ENCODE data around the gene MCTP2. TPM values are rescaled to one million over a fixed set of nuclear protein-coding genes. Genes with fewer than 3 reads are reported as not detected.
A peak's percentile ranks its signal among the peaks of the same experiment; 100 is the strongest.
"Not testable (repeated sequence)": the region's sequence is repeated elsewhere in the genome, so short reads cannot be mapped to it uniquely, and the experiment has no call there.

Gene MCTP2
- total RNA-seq, 2 donors from 2014 or later: 262 to 344 TPM

DNA sequence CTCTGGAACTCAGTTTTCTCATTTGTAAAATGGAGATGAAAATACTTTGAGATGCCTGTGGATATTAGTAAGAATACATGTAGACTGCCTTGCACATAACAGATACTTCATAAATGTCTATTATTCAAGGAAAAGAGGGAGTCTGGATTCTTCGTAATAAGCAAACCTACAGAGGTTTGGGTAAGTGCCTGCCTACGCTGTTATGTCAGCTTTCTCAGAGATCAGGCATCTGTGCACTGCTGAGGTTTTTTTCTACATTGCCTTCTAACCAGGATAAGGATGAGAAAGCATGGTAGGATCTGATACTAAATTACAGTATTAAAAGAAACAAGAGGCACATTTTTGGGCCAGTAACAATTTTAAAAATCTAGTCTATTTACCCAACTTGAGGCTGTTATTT is 10.9 kb downstream of the MCTP2 start:
- Mint-ChIP-seq H3K4me3 (peak overlapping the region; percentile 49), H3K27me3 (no peaks in the 10 kb centered on the region), H3K36me3 (peaks cover 28% of the 10 kb centered on the region), H3K9me3 (no peaks in the 10 kb centered on the region), H3K27ac (peak overlapping the region; percentile 98), H3K4me1 (ENCODE audit: low read depth in 2 of 2) (peaks cover 61 to 72% of the 10 kb centered on the region in 2 donors)
- ATAC-seq: no peak
- DNase-seq (ENCODE audit: low spot score): no peak

DNA sequence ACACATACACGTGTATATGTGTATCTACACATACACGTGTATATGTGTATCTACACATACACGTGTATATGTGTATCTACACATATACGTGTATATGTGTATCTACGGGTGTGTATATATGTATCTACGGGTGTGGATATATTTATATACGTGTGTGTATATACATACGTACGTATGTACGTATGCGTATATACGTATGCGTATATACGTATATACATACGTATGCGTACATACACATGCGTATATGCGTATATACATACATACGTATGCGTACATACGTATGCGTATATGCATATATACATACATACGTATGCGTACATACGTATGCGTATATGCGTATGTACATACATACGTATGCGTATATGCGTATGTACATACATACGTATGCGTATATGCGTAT is 11.6 kb downstream of the MCTP2 start:
- Mint-ChIP-seq H3K36me3 (peaks cover 27% of the 10 kb centered on the region), H3K27ac (peak overlapping the region in 1 of 2 donors; percentile 98), H3K4me1 (ENCODE audit: low read depth in 2 of 2) (peaks cover 58 to 71% of the 10 kb centered on the region in 2 donors)
- H3K27me3 Mint-ChIP-seq; H3K4me3 Mint-ChIP-seq; H3K9me3 Mint-ChIP-seq; ATAC-seq; DNase-seq (ENCODE audit: low spot score): not testable (repeated sequence)

DNA sequence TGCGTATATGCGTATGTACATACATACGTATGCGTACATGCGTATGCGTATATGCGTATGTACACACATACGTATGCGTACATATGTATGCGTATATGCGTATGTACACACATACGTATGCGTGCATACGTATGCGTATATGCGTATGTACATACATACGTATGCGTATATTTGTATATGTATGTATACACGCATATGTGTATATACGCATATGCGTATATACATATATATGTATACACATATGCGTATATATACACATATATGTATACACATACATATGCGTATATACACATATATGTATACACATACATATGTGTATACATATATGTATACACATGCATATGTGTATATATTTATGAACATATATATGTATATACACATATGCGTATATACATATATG is 12.1 kb downstream of the MCTP2 start:
- no peak overlapping the region for H3K27ac Mint-ChIP-seq
- ATAC-seq (no peak), DNase-seq (ENCODE audit: low spot score) (no peak)
- H3K4me1 Mint-ChIP-seq (ENCODE audit: low read depth in 2 of 2): peaks cover 61 to 71% of the 10 kb centered on the region in 2 donors
- H3K9me3 Mint-ChIP-seq: no peaks in the 10 kb centered on the region
- H3K36me3 Mint-ChIP-seq: peaks cover 29% of the 10 kb centered on the region
- H3K27me3 Mint-ChIP-seq: no peaks in the 10 kb centered on the region
- H3K4me3 Mint-ChIP-seq: no peak overlapping the region

DNA sequence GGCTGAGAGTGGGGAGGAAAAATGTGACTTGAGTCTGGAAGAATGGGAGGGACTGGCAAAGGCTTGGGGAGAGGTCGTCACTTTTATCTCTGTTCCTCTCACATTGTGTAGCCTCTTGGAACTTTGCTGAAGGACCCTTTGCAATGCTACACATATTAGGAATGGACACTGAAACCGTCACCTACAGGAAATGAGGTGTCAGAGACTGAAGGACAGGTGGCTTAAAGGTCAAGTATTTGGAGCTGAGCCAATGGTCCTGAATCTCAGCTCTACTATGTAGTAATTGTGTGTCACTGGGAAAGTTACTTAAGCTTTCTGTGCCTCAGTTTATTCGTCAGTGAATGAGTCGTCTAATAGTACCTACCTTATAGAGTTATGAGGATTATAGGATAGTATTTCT is 14.7 kb downstream of the MCTP2 start:
- H3K27ac Mint-ChIP-seq: peak overlapping the region; percentile 70 to 94
- peaks cover 23% of the 10 kb centered on the region for H3K36me3 Mint-ChIP-seq
- peak overlapping the region; percentile 38 for H3K4me3 Mint-ChIP-seq

DNA sequence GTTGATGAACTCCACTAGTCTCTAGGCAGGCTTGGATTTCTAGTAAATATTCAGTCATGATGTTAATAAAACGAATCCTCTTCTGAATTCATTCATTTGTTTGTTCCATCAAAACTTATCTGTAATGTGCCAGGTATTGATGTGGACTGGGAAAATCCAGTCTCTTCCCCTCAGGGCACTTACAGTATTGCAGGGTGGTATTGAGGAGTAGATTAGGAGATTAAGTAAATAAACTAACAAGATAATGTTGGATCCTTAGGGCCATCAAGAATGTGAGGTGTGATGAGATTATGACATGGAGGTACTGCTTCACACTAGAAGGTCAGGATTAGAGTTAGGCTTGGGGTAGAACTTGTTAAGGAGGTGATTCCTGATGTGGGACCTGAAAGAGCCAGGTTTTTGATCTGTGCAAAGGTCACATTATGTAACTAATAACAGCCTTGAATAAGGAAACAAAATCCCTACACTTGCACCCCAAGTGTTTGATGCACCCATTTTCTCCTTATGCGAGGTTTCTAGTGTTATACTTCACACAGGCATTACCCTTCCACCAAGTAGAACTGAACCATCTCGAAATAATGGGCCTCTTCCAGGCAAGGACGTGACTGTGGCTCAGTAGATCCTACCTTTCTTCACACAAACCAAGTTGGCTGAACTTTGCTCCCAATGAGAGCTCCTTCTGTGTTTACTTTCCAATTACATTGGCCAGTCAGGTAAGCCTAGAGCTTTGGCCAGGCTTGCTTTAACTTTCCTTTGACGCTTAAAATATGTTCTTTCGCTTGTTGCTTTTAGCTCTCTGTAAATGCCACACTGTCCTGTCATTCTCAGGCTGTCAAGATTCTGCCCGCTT is 16.7 kb downstream of the MCTP2 start:
- DNase-seq (ENCODE audit: low spot score): no peak
- H3K9me3 Mint-ChIP-seq: no peaks in the 10 kb centered on the region
- peak overlapping the region; percentile 47 for H3K4me3 Mint-ChIP-seq
- H3K4me1 Mint-ChIP-seq (ENCODE audit: low read depth in 2 of 2): peaks cover 49 to 61% of the 10 kb centered on the region in 2 donors
- no peak for ATAC-seq
- H3K27ac Mint-ChIP-seq: peak overlapping the region; percentile 70 to 94
- peaks cover 34% of the 10 kb centered on the region for H3K36me3 Mint-ChIP-seq
- no peaks in the 10 kb centered on the region for H3K27me3 Mint-ChIP-seq

More for the DNA sequence above, 14.7 kb downstream of the MCTP2 start:
- Mint-ChIP-seq H3K4me1 (ENCODE audit: low read depth in 2 of 2) (peaks cover 53 to 63% of the 10 kb centered on the region in 2 donors), H3K27me3 (no peaks in the 10 kb centered on the region), H3K9me3 (no peaks in the 10 kb centered on the region)
- DNase-seq (ENCODE audit: low spot score) (no peak), ATAC-seq (no peak)

DNA sequence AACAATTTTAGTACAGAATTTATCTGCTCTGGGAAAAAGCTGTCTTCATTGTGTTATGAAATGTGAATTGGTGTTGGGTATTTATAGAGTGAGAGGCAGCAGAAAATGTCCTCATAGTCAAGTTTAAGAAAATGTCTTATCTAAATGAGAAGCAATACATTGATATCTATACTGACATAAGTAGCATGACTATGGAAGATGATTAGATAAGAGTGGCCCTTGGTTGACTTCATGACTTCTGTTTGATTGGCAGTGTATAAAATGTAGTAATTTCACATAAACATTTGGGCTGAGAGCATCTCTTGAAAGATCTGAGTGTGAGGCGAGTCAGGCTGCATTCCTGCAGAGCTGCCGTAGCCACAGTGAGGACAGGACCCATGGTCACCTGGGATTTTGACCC is 19.4 kb downstream of the MCTP2 start:
- DNase-seq (ENCODE audit: low spot score): no peak
- Mint-ChIP-seq H3K9me3 (no peaks in the 10 kb centered on the region), H3K27ac (peak overlapping the region; percentile 70 to 94), H3K36me3 (peaks cover 46% of the 10 kb centered on the region), H3K4me3 (no peak overlapping the region), H3K4me1 (ENCODE audit: low read depth in 2 of 2) (peaks cover 66 to 86% of the 10 kb centered on the region in 2 donors), H3K27me3 (no peaks in the 10 kb centered on the region)
- no peak for ATAC-seq

DNA sequence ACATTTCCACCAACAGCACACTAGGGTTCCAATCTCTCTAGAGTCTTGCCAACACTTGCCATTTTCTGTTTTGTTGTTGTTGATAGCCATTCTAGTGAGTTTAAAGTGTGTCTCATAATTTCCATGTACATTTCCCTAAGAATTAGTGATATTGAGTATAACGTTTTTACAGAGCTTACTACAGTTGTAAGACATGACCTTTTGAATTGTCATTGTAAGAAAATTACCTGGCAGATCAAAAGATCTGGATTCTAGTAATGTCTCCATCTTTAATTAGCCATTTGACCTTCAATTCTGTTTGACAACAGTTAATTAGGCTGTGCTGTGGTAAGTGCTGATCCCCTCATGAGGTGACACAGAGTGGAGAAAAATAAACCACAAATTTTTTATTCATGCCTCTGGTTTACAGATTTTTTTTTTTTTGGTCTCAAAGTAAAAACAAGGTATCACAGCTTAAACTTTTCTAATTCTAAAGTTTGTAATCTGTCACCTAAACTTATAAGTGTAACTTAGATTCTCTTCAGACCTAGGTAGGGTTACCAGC is 20.9 kb downstream of the MCTP2 start:
- Mint-ChIP-seq H3K27me3 (no peaks in the 10 kb centered on the region), H3K4me3 (peak overlapping the region; percentile 63), H3K36me3 (peaks cover 37% of the 10 kb centered on the region), H3K9me3 (no peaks in the 10 kb centered on the region), H3K4me1 (ENCODE audit: low read depth in 2 of 2) (peaks cover 66 to 84% of the 10 kb centered on the region in 2 donors), H3K27ac (peak overlapping the region; percentile 66 to 70)
- ATAC-seq: no peak
- no peak for DNase-seq (ENCODE audit: low spot score)

DNA sequence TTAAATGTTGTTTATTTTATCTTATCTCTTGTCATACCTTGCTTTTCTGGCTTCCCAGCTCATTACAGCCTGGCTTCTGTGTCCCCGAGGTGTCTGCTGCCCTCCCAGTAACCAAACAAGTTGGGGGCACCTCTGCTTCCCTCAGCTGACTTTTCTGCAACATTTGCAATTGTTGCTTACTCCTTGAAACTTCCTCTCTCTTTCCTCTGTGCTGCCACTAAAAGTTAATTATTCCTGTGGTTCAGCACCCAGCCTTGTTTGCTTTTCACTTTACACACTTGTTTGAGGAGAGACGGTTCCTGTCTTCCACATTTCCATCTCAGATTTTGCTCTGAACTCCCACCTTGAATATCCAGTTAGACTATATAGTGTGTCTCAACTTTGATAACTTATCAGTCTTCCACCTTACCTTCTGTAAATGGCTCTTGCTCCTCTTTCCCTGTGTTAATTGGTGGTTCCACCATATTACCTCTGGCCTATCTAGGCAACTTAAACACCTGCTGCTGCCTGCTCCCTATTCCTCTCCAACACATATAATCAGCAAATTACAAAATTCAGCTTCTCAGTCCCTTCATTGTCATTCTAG is 21.6 kb downstream of the MCTP2 start:
- no peaks in the 10 kb centered on the region for H3K27me3 Mint-ChIP-seq
- H3K9me3 Mint-ChIP-seq: no peaks in the 10 kb centered on the region
- ATAC-seq (no peak), DNase-seq (ENCODE audit: low spot score) (no peak)
- H3K36me3 Mint-ChIP-seq: peaks cover 33% of the 10 kb centered on the region
- peaks cover 61 to 78% of the 10 kb centered on the region in 2 donors for H3K4me1 Mint-ChIP-seq (ENCODE audit: low read depth in 2 of 2)
- H3K4me3 Mint-ChIP-seq: peak overlapping the region; percentile 74
- peak overlapping the region; percentile 59 to 66 for H3K27ac Mint-ChIP-seq

DNA sequence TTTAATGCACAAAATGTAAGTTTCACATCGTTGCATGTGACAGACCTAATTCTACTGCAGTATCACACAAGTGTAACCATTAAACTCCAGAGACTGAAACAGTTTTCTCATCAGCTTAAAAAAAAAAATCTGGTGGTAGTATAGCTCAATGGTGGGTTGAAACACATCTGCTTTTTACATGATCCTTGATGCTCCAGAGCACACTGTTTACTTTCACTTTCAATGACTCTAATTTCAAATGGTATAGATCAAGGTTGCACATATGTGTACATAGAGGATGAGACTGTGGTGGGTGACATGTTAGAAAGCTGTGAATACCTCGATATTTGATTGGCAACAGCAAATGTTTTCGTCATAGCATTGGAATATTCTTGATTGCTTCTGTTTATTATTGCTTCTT is 22.4 kb downstream of the MCTP2 start:
- no peaks in the 10 kb centered on the region for H3K27me3 Mint-ChIP-seq
- no peaks in the 10 kb centered on the region for H3K9me3 Mint-ChIP-seq
- H3K27ac Mint-ChIP-seq: peak overlapping the region; percentile 59 to 66
- ATAC-seq: peak; percentile 80 to 81
- DNase-seq (ENCODE audit: low spot score): no peak
- H3K4me1 Mint-ChIP-seq (ENCODE audit: low read depth in 2 of 2): peaks cover 60 to 78% of the 10 kb centered on the region in 2 donors
- H3K4me3 Mint-ChIP-seq: peak overlapping the region; percentile 74
- H3K36me3 Mint-ChIP-seq: peaks cover 30% of the 10 kb centered on the region

DNA sequence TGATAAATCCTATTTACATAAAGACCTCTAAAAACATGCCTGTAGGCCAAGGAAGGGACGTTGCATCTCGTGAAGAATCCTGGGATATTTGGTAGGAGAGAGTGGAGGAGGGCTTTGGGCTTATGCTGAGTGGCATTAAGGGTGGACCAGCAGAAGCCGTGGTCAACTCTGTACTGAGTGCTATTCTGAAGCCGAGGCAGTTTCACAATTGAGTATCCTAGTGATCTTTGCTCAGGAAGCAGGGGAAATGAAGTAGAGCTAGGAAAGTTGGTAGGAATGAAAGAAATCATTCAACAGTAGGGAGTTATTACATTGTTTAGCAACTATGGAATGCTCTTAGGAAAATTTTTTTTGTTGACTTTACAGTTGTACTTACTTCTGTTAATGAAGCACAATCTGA is 24.2 kb downstream of the MCTP2 start:
- no peaks in the 10 kb centered on the region for H3K27me3 Mint-ChIP-seq
- no peak for ATAC-seq
- no peak for DNase-seq (ENCODE audit: low spot score)
- H3K4me3 Mint-ChIP-seq: no peak overlapping the region
- no peaks in the 10 kb centered on the region for H3K9me3 Mint-ChIP-seq
- peak overlapping the region; percentile 39 to 59 for H3K27ac Mint-ChIP-seq
- H3K4me1 Mint-ChIP-seq (ENCODE audit: low read depth in 2 of 2): peaks cover 70 to 86% of the 10 kb centered on the region in 2 donors
- peaks cover 34% of the 10 kb centered on the region for H3K36me3 Mint-ChIP-seq

DNA sequence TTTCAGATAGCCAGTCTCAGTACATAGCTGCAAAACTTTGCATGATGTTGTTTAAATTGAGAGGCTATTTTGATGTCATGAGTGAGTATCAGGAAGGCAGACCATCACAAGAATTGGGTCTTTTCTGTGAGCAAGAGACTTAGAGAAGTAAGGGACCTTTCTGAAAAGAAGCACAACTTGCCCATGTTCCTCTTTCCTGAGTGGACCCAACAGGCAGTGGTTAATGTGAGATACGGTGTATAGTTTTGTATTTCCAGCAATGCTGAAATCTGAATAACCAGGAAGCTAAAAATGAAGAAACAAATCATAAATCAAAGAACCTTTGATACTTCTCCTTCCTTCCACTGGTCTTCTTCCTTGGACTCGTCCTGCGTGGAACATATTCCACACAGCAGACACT is 25.1 kb downstream of the MCTP2 start:
- no peak for DNase-seq (ENCODE audit: low spot score)
- Mint-ChIP-seq H3K27me3 (no peaks in the 10 kb centered on the region), H3K4me1 (ENCODE audit: low read depth in 2 of 2) (peaks cover 74 to 88% of the 10 kb centered on the region in 2 donors), H3K36me3 (peaks cover 40% of the 10 kb centered on the region), H3K9me3 (no peaks in the 10 kb centered on the region), H3K27ac (peak overlapping the region; percentile 40 to 46), H3K4me3 (peak overlapping the region; percentile 1)
- ATAC-seq: no peak

DNA sequence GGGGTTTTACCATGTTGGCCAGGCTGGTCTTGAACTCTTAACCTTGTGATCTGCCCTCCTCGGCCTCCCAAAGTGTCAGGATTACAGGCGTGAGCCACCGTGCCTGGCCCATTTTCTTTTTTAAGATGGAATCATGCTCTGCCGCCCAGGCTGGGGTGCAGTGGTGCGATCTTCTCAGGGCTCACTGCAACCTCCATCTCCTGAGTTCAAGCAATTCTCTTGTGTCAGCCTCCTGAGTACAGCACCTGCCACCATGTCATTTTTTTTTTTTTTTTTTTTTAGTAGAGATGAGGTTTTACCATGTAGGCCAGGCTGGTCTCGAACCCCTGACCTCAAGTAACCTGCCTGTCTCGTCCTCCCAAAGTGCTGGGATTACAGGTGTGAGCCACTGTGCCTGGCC is 26.4 kb downstream of the MCTP2 start:
- H3K4me1 Mint-ChIP-seq (ENCODE audit: low read depth in 2 of 2): peaks cover 69 to 82% of the 10 kb centered on the region in 2 donors
- H3K4me3 Mint-ChIP-seq, ATAC-seq: not testable (repeated sequence)

DNA sequence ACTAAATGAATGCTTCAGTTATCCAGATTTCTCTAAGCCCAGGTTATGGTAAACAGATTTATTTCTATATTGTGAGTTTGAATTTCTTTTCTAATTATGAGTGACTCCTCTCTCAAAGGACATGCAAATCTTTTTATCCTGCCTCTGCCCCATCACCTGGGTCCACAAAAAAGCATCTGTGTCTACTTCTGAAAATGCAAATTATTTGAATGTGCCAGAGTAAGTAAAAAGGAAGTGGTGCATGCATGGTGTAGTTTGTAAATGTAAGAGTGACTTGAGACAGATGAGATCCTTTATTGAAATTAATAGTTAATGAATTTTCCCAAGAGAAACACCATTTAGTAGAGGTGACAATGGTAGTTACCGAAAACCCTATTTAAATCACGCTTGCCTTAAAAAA is 26.9 kb downstream of the MCTP2 start:
- H3K9me3 Mint-ChIP-seq: no peaks in the 10 kb centered on the region

More for the DNA sequence above, 26.4 kb downstream of the MCTP2 start:
- H3K9me3 Mint-ChIP-seq; H3K27me3 Mint-ChIP-seq; DNase-seq (ENCODE audit: low spot score): not testable (repeated sequence)
- H3K36me3 Mint-ChIP-seq: peaks cover 32% of the 10 kb centered on the region
- H3K27ac Mint-ChIP-seq: peak overlapping the region; percentile 16 to 60

More for the DNA sequence above, 26.9 kb downstream of the MCTP2 start:
- Mint-ChIP-seq H3K4me1 (ENCODE audit: low read depth in 2 of 2) (peaks cover 69 to 82% of the 10 kb centered on the region in 2 donors), H3K4me3 (peak overlapping the region; percentile 39), H3K27ac (peak overlapping the region; percentile 16 to 60), H3K36me3 (peaks cover 27% of the 10 kb centered on the region), H3K27me3 (no peaks in the 10 kb centered on the region)
- no peak for DNase-seq (ENCODE audit: low spot score)
- no peak for ATAC-seq
